Progenitor cell of endocrine pancreas (in vitro differentiated cells): ENCODE measurements around the gene INPP4A. TPM values are rescaled to one million over a fixed set of nuclear protein-coding genes. Genes with fewer than 3 reads are reported as not detected.

Experiments
- DNase-seq: peaks from one replicate; pipeline ENCODE4 v3.0.0; 2021; ENCODE audit warnings: low spot score; ENCODE audit not compliant: unreplicated experiment
- H3K27ac Mint-ChIP-seq: 2 replicates; pipeline ENCODE4 v1.8.0; 2021; ENCODE audit warnings: mild to moderate bottlenecking, moderate library complexity, mixed read lengths
- H3K27me3 Mint-ChIP-seq: 2 replicates; pipeline ENCODE4 v1.8.0; 2021; ENCODE audit warnings: mixed read lengths
- H3K36me3 Mint-ChIP-seq: 2 replicates; pipeline ENCODE4 v1.8.0; 2022; ENCODE audit warnings: mixed read lengths; ENCODE audit not compliant: insufficient read depth
- H3K4me1 Mint-ChIP-seq: 2 replicates; pipeline ENCODE4 v1.8.0; 2021; ENCODE audit warnings: low read depth, mixed read lengths
- H3K4me3 Mint-ChIP-seq: 2 replicates; pipeline ENCODE4 v1.8.0; 2021; ENCODE audit warnings: low read depth, mild to moderate bottlenecking, moderate library complexity, mixed read lengths
- H3K9me3 Mint-ChIP-seq: 2 replicates; pipeline ENCODE4 v1.8.0; 2021; ENCODE audit warnings: low read depth, mixed read lengths
- CTCF ChIP-seq: fragments of 200-600 bp; sonication (generic); IDR thresholded peaks from one replicate; pipeline ENCODE4 v1.5.0; 2021; ENCODE audit warnings: antibody characterized with exemption, mild to moderate bottlenecking; ENCODE audit not compliant: unreplicated experiment
- total RNA-seq: library from RNA; stranded (reverse); gene quantifications from 2 replicates; pipeline ENCODE4 v1.2.1, GENCODE V29; 2021

Gene INPP4A
- total RNA-seq, 1 donor from 2014 or later, result 33.0 TPM

GRCh38 chr2:98453531-98453930, 8.9 kb downstream of the INPP4A start:
- Mint-ChIP-seq H3K4me1 (peaks cover 11% of the 10 kb centered on the region), H3K36me3 (peaks cover 2% of the 10 kb centered on the region), H3K9me3 (no peaks in the 10 kb centered on the region), H3K27me3 (no peaks in the 10 kb centered on the region), H3K4me3 (no peak overlapping the region), H3K27ac (no peak overlapping the region)
- DNase-seq, result no peak
- no peak for TF ChIP-seq CTCF

- no peak overlapping the region for H3K4me3 Mint-ChIP-seq
- no peak for DNase-seq
- H3K27ac Mint-ChIP-seq, result peak overlapping the region; percentile 4
- H3K4me1 Mint-ChIP-seq, result peaks cover 6% of the 10 kb centered on the region
- peaks cover 2% of the 10 kb centered on the region for H3K36me3 Mint-ChIP-seq
- H3K9me3 Mint-ChIP-seq, result no peaks in the 10 kb centered on the region
- H3K27me3 Mint-ChIP-seq, result no peaks in the 10 kb centered on the region
- no peak for TF ChIP-seq CTCF
Measured at GRCh38 chr2:98454073-98454472, 9.4 kb downstream of the INPP4A start.

GRCh38 chr2:98454500-98455235, 10.0 kb downstream of the INPP4A start:
- TF ChIP-seq CTCF, result no peak
- no peak for DNase-seq
- Mint-ChIP-seq H3K4me1 (peaks cover 8% of the 10 kb centered on the region), H3K9me3 (no peaks in the 10 kb centered on the region), H3K27ac (no peak overlapping the region), H3K4me3 (no peak overlapping the region), H3K27me3 (no peaks in the 10 kb centered on the region), H3K36me3 (peaks cover 2% of the 10 kb centered on the region)

- H3K36me3 Mint-ChIP-seq, result peaks cover 2% of the 10 kb centered on the region
- TF ChIP-seq CTCF, result no peak
- no peak for DNase-seq
- no peak overlapping the region for H3K4me3 Mint-ChIP-seq
- no peaks in the 10 kb centered on the region for H3K27me3 Mint-ChIP-seq
- peaks cover 8% of the 10 kb centered on the region for H3K4me1 Mint-ChIP-seq
- no peaks in the 10 kb centered on the region for H3K9me3 Mint-ChIP-seq
- no peak overlapping the region for H3K27ac Mint-ChIP-seq
Measured at GRCh38 chr2:98455494-98455976, 10.9 kb downstream of the INPP4A start.

- no peak for DNase-seq
- H3K4me3 Mint-ChIP-seq, result no peak overlapping the region
- peaks cover 8% of the 10 kb centered on the region for H3K4me1 Mint-ChIP-seq
- H3K36me3 Mint-ChIP-seq, result peaks cover 2% of the 10 kb centered on the region
- no peaks in the 10 kb centered on the region for H3K27me3 Mint-ChIP-seq
- H3K9me3 Mint-ChIP-seq, result no peaks in the 10 kb centered on the region
- H3K27ac Mint-ChIP-seq, result no peak overlapping the region
- no peak for TF ChIP-seq CTCF
Measured at GRCh38 chr2:98457045-98457696, 12.5 kb downstream of the INPP4A start.
